Measurements from ENCODE around the gene SERPINB7. TPM values are rescaled to one million over a fixed set of nuclear protein-coding genes. Genes with fewer than 3 reads are reported as not detected.

SERPINB7 gene
- total and polyA plus RNA-seq, 2 of the 4 experiments (the other 2 are of a cell fraction): 79.9 to 100 TPM

- Histone ChIP-seq H3K4me3 (ENCODE audit: insufficient read depth, low read depth, low read length) (no peak overlapping the region), H3K56ac (ENCODE audit: extremely low read depth, insufficient read depth, low read length) (no peak overlapping the region), H3K27me3 (ENCODE audit: control insufficient read depth, insufficient read depth, low read length) (no peaks in the 10 kb centered on the region), H3K4me2 (ENCODE audit: low read depth, low read length) (no peak overlapping the region), H2BK20ac (ENCODE audit: low read depth, low read length) (no peak overlapping the region), H3K4me1 (ENCODE audit: control insufficient read depth, insufficient read depth, low read length) (peaks cover 1% of the 10 kb centered on the region; the same call in 1 of the 2 replicates), H4K8ac (ENCODE audit: low read depth in 2 of 2, low read length in 2 of 2) (no peak overlapping the region), H2AK5ac (ENCODE audit: low read depth, low read length) (no peak overlapping the region), H3K14ac (replicated peaks; ENCODE audit: low read depth, low read length) (no peak overlapping the region), H3K9me3 (ENCODE audit: control insufficient read depth, insufficient read depth, low read length) (no peaks in the 10 kb centered on the region), H3K36me3 (ENCODE audit: control insufficient read depth, insufficient read depth, low read length) (no peaks in the 10 kb centered on the region), H2BK120ac (ENCODE audit: low read depth, low read length) (no peak overlapping the region), H2AFZ (replicated peaks; ENCODE audit: low read length, poor library complexity) (no peak overlapping the region), H3K27ac (ENCODE audit: insufficient read depth, low read length) (no peak overlapping the region), H3K79me1 (ENCODE audit: low read depth in 1 of 2, low read length in 2 of 2) (no peaks in the 10 kb centered on the region), H2BK5ac (ENCODE audit: low read depth, low read length, poor library complexity, severe bottlenecking) (no peak overlapping the region), H2AK9ac (replicated peaks; ENCODE audit: low read depth, low read length, poor library complexity) (no peak overlapping the region), H2BK15ac (ENCODE audit: low read depth, low read length) (no peak overlapping the region), H3K23ac (ENCODE audit: low read depth, low read length) (no peak overlapping the region), H3K9ac (ENCODE audit: low read depth, low read length) (no peak overlapping the region), H3K4ac (ENCODE audit: low read depth, low read length) (no peak overlapping the region), H4K20me1 (ENCODE audit: insufficient read depth, low read length) (no peaks in the 10 kb centered on the region), H4K91ac (ENCODE audit: insufficient read depth, low read depth, low read length) (no peak overlapping the region), H3K9me1 (ENCODE audit: insufficient read depth, low read length) (no peaks in the 10 kb centered on the region), H3K18ac (ENCODE audit: low read depth, low read length) (no peak overlapping the region), H4K5ac (ENCODE audit: low read depth, low read length) (no peak overlapping the region)
- intact Hi-C loops (cut with micrococcal nuclease): no loop called here
- POLR2A ChIA-PET (ENCODE audit: unreplicated experiment): no interaction called here
- no peak for DNase-seq
- WGBS, 2 experiments (ENCODE audit: extremely low coverage in 2 of 2, insufficient read length in 1 of 2): 70% methylated on average over 2 of the region's 4 CpGs; no CpG with 5 or more reads in 1 of the 2 experiments
- TF ChIP-seq USF2 (IDR thresholded peaks at IDR 0.05; ENCODE audit: low read depth, low read length) (no peak), ELK1 (IDR thresholded peaks at IDR 0.05; ENCODE audit: borderline replicate concordance, low read depth, low read length) (no peak), RCOR1 (IDR thresholded peaks at IDR 0.05; ENCODE audit: insufficient replicate concordance, low read length) (no peak), BHLHE40 (IDR thresholded peaks at IDR 0.05; ENCODE audit: low read depth, low read length) (no peak), FOS (IDR thresholded peaks at IDR 0.05; ENCODE audit: low read depth, low read length) (no peak), RAD21 (IDR thresholded peaks at IDR 0.05; ENCODE audit: low read length) (no peak), SMC3 (IDR thresholded peaks at IDR 0.05; ENCODE audit: low read depth, low read length) (no peak), CHD1 (IDR thresholded peaks at IDR 0.05; ENCODE audit: low read depth, low read length) (no peak), RFX5 (IDR thresholded peaks at IDR 0.05; ENCODE audit: low read depth, low read length) (no peak), MAZ (IDR thresholded peaks at IDR 0.05; ENCODE audit: borderline replicate concordance, low read depth, low read length) (no peak), MXI1 (IDR thresholded peaks at IDR 0.05; ENCODE audit: borderline replicate concordance, low read depth, low read length) (no peak)
- no peak for ATAC-seq (ENCODE audit: low read depth)
- BruUV-seq (replicated peaks): no TSS peak
- CTCF ChIA-PET: interaction anchor here (1.3 kb wide), 1 partner anchor 12 kb away, joined by 3 read pairs; no protein-coding TSS in a partner anchor
- dilution Hi-C loops (cut with HindIII; ENCODE audit: low sequenced_read_pairs, unreplicated experiment): no loop called here
- in situ Hi-C loops (cut with MboI; ENCODE audit: low sequenced_read_pairs): no loop called here
Measured at GRCh38 chr18:63801343-63801742, 26.1 kb downstream of the SERPINB7 start.
